Rectal smooth muscle tissue (tissue), 1 donor: ENCODE results near the gene KIF13A.
"Not testable (repeated sequence)": the region's sequence is repeated elsewhere in the genome, so short reads cannot be mapped to it uniquely, and the experiment has no call there.

Experiments
- H3K27ac ChIP-seq: one replicate; pipeline ENCODE4 v1.7.0; 2013; ENCODE audit warnings: low read depth, low read length, inconsistent platforms
- H3K27me3 ChIP-seq: one replicate; pipeline ENCODE4 v1.7.0; 2013; ENCODE audit warnings: low read length; ENCODE audit not compliant: control insufficient read depth, insufficient read depth
- H3K36me3 ChIP-seq: one replicate; pipeline ENCODE4 v1.7.0; 2013; ENCODE audit warnings: low read length; ENCODE audit not compliant: control insufficient read depth, insufficient read depth
- H3K4me1 ChIP-seq: one replicate; pipeline ENCODE4 v1.7.0; 2013; ENCODE audit warnings: low read length; ENCODE audit not compliant: control insufficient read depth, insufficient read depth
- H3K4me3 ChIP-seq: one replicate; pipeline ENCODE4 v1.7.0; 2013; ENCODE audit warnings: low read length
- H3K9ac ChIP-seq: one replicate; pipeline ENCODE4 v1.7.0; 2013; ENCODE audit warnings: low read length

The KIF13A gene

GRCh38 chr6:17994019-17994418 lies 6.6 kb upstream of the KIF13A start:
- Histone ChIP-seq H3K4me3 (no peak overlapping the region), H3K27ac (no peak overlapping the region), H3K27me3 (no peaks in the 10 kb centered on the region), H3K36me3 (no peaks in the 10 kb centered on the region), H3K9ac (no peak overlapping the region), H3K4me1 (no peaks in the 10 kb centered on the region)

- Histone ChIP-seq H3K4me1 (peaks cover 9% of the 10 kb centered on the region), H3K4me3 (peak overlapping the region; percentile 54), H3K27me3 (no peaks in the 10 kb centered on the region), H3K36me3 (no peaks in the 10 kb centered on the region), H3K9ac (peak overlapping the region; percentile 2), H3K27ac (peak overlapping the region; percentile 73)
These were observed 1.0 kb upstream of the KIF13A start for GRCh38 chr6:17988422-17988944.

DNA sequence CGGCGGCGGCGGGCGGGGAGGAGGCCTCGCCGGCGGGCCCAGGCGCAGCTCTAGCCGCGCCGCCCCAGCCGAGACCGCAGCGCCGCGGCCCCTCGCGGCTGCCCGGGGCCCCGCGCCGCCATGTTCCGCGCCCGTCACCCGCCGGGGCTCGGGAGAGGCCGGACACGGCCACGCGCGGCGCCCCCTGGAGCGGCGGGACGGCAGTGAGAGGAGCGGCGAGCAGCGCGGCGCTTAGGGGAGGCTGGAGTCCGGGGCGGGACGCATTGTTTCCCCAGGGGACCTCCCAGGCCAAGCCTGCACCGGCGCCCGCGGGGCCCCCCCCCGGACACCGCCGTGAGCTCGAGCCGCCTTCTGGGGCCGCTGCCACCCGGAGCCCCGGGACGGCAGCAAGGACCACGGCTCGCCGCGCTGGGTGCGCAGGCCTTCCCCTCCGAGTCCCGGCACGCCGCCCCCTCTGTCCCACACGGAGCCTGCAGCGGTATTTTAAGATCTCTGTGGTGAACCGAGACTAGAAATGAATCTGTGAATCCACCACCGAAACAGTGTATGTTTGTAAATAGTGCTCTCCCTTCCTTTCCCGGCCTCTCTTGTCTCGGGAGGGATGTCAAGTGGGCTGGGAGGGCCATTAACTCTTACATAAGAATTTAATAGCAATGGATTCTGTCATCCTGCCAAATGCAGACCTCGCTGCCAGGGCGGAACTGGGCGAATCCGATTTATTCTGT lies 424 bp upstream of the KIF13A start:
- Histone ChIP-seq H3K4me3 (peak overlapping the region; percentile 54), H3K27ac (peak overlapping the region; percentile 73)

DNA sequence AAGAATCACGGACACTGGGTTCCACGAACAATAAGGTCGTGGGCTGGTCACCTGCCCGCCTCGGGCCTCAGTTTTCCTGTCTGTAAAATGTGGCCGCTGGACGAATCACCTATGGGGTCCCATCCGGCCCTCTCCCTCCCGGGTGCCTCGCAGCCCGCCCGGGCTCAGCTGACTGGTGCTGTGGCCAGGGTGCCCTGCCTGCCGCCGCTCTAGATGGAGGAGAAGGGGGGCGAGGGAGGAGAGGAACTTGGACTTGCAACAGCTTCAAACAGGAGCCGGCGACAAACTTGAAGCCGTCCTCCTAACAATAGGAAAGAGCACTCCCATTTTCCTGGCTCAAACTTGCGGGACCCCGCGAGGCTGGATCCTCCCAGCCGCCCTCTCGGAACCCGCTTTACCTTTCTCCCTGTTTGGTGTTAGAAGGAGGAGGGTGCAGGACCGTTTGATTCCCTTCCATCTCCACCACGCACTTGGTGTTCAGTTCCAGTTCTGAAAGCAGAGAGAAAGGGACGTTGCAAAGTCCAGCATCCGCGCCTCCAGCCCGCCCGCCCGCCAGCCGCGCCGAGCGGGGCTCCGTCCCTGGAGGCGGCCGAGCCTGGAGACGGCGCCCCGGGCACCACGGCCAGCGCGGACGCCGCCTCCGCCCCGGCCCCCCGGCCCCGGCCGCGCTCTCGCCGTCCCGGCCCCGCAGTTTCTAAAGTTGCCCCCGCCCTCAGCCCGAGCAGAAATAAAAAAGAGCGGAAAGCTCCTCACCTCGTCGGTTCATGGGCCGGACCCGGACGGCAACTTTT lies 584 bp downstream of the KIF13A start:
- H3K27me3 ChIP-seq = no peaks in the 10 kb centered on the region
- peak overlapping the region; percentile 29 for H3K9ac ChIP-seq
- no peaks in the 10 kb centered on the region for H3K36me3 ChIP-seq
- H3K4me1 ChIP-seq = peaks cover 9% of the 10 kb centered on the region
- H3K27ac ChIP-seq = peak overlapping the region; percentile 81
- peak overlapping the region; percentile 89 for H3K4me3 ChIP-seq

More for the DNA sequence above, 424 bp upstream of the KIF13A start:
- peak overlapping the region; percentile 58 for H3K9ac ChIP-seq
- H3K27me3 ChIP-seq = no peaks in the 10 kb centered on the region
- peaks cover 9% of the 10 kb centered on the region for H3K4me1 ChIP-seq
- no peaks in the 10 kb centered on the region for H3K36me3 ChIP-seq

GRCh38 chr6:17985934-17986655 lies 1.3 kb downstream of the KIF13A start:
- H3K9ac ChIP-seq = peak overlapping the region; percentile 29
- no peaks in the 10 kb centered on the region for H3K27me3 ChIP-seq
- no peaks in the 10 kb centered on the region for H3K36me3 ChIP-seq
- H3K4me1 ChIP-seq = peaks cover 9% of the 10 kb centered on the region
- H3K4me3 ChIP-seq = peak overlapping the region; percentile 89
- H3K27ac ChIP-seq = peak overlapping the region; percentile 81

GRCh38 chr6:17984812-17985670 lies 2.4 kb downstream of the KIF13A start:
- peaks cover 9% of the 10 kb centered on the region for H3K4me1 ChIP-seq
- no peaks in the 10 kb centered on the region for H3K27me3 ChIP-seq
- H3K9ac ChIP-seq = no peak overlapping the region
- H3K36me3 ChIP-seq = no peaks in the 10 kb centered on the region
- peak overlapping the region; percentile 6 for H3K27ac ChIP-seq
- H3K4me3 ChIP-seq = peak overlapping the region; percentile 52

GRCh38 chr6:17984399-17984798 lies 3.0 kb downstream of the KIF13A start:
- H3K9ac ChIP-seq = no peak overlapping the region
- H3K4me1 ChIP-seq = peaks cover 9% of the 10 kb centered on the region
- H3K36me3 ChIP-seq = no peaks in the 10 kb centered on the region
- H3K27ac ChIP-seq = no peak overlapping the region
- no peak overlapping the region for H3K4me3 ChIP-seq
- H3K27me3 ChIP-seq = no peaks in the 10 kb centered on the region

GRCh38 chr6:17983730-17984129 lies 3.7 kb downstream of the KIF13A start:
- H3K36me3 ChIP-seq = no peaks in the 10 kb centered on the region
- no peak overlapping the region for H3K9ac ChIP-seq
- no peaks in the 10 kb centered on the region for H3K27me3 ChIP-seq
- peaks cover 9% of the 10 kb centered on the region for H3K4me1 ChIP-seq
- H3K4me3 ChIP-seq = peak overlapping the region; percentile 34
- H3K27ac ChIP-seq = no peak overlapping the region

DNA sequence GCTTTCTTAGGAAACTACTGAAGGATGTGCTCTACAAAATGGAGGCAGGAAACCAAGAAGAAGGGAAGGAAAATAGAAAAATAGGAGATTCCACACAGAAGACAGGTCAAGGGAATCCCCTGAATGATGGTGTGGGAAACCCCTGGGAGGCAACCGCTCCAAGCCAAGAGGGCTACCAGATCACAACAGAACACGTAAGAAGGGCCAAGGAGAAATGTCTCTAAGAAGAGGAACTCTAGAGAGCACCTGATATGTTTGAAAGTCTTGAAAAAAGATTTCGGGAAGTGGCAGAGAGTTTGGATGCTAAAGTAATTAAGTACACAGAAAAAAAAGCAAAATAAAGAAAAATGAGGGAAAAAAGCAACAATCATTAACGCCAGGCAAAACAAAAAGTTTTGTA lies 7.1 kb downstream of the KIF13A start:
- H3K36me3 ChIP-seq = no peaks in the 10 kb centered on the region
- H3K4me3 ChIP-seq = no peak overlapping the region
- H3K27ac ChIP-seq = no peak overlapping the region
- peaks cover 9% of the 10 kb centered on the region for H3K4me1 ChIP-seq
- no peak overlapping the region for H3K9ac ChIP-seq
- no peaks in the 10 kb centered on the region for H3K27me3 ChIP-seq

GRCh38 chr6:17979479-17979878 lies 8.0 kb downstream of the KIF13A start:
- Histone ChIP-seq H3K27ac (no peak overlapping the region), H3K4me1 (peaks cover 6% of the 10 kb centered on the region), H3K9ac (no peak overlapping the region), H3K27me3 (no peaks in the 10 kb centered on the region), H3K4me3 (no peak overlapping the region), H3K36me3 (no peaks in the 10 kb centered on the region)

GRCh38 chr6:17976258-17976657 lies 11.2 kb downstream of the KIF13A start:
- H3K4me3 ChIP-seq, H3K27ac ChIP-seq, H3K27me3 ChIP-seq, H3K9ac ChIP-seq, H3K4me1 ChIP-seq, H3K36me3 ChIP-seq: not testable (repeated sequence)
